HCEC 1CT (cell line): Measurements from ENCODE around the gene SCNN1A.
A peak's percentile ranks its signal among the peaks of the same experiment; 100 is the strongest.
"Not testable (repeated sequence)": the region's sequence is repeated elsewhere in the genome, so short reads cannot be mapped to it uniquely, and the experiment has no call there.

Source experiments
- DNase-seq: peaks from one replicate; pipeline ENCODE4 v3.0.0-alpha.2; 2017

SCNN1A gene

GRCh38 chr12:6346235-6346832, 29.0 kb downstream of the SCNN1A start:
- no peak for DNase-seq

- DNase-seq: peak; percentile 94
Measured at GRCh38 chr12:6345319-6346091, 29.9 kb downstream of the SCNN1A start.

GRCh38 chr12:6344101-6344660, 31.2 kb downstream of the SCNN1A start:
- not testable (repeated sequence) for DNase-seq

DNA sequence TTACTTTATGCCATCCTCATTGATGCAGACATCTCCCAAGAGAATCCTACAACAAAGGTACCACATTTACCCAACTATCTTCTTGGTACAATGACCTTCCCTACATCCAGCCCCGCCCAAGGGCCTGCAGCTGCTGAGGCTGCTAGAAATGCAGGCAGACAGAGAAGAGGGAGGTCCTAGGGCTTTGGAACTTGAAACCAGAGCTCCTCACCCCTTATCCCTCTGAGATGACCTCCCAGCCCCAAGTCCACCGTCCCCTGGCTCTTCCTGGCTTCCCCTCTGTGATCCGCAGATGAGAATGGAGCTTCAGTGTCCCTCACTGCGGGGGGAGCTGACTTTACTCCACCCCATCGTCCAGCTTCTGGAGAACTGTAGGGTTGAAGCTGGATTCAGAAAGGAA, 31.8 kb downstream of the SCNN1A start:
- DNase-seq: no peak

- DNase-seq: no peak
Measured at GRCh38 chr12:6342140-6342889, 33.0 kb downstream of the SCNN1A start.

- peak; percentile 83 for DNase-seq
Measured at GRCh38 chr12:6341417-6342139, 33.8 kb downstream of the SCNN1A start, which contains the start of gene TNFRSF1A. TNFRSF1A (minus strand) TSS chr12:6342076; CDS start chr12:6341814, 262 bp downstream.

DNA sequence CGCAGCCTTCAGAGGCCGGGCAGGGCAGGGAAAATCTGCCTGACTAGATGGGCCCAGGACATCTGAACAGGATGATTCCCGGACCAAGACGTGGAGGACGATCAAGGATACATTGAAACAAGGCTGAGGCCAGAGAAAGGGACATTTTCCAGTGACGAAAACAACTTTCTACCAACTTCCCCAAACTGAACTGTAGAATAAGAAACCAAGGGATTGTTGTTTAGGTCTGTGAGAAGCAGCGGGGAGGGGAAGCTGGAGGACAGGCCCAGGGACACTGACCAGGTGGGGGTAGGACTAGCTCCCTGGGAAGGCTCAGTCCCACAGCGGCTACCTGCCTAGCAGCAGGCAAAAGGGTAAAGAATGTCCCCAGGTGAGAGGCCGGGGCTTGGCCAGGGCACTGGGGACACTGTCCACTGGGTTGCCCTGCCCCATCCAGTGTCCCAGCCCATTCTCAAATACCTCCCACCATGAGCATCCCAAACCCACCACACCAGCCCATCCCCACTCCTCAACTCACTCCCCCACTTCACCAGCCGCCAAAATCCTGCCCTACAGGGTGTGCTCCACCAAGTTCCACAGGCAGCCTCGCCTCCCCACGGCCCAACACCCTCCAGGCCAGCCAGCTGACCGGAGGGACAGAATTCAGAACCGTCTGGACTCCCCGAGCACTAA, 34.5 kb downstream of the SCNN1A start:
- DNase-seq: no peak

GRCh38 chr12:6340032-6340638, 35.2 kb downstream of the SCNN1A start:
- peak; percentile 71 for DNase-seq

DNA sequence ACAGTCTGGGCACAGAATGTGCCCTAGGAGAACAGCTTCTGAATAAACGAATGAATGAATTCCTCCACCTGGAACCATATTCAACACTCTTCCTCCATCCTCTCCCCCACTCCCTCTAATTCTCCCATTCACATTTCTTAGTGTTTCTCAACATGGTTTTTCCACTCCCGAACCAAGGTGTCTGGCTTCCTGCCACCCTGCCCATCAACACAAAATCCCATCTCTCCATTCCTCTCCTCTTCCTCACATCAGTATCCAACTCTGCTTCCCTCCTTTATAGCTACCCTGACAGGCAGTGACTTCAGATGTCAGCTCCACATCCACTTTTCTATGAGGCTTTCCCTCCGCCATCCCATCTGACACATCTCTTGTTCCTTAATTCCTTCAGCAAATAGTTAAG, 36.4 kb downstream of the SCNN1A start:
- DNase-seq: no peak

DNA sequence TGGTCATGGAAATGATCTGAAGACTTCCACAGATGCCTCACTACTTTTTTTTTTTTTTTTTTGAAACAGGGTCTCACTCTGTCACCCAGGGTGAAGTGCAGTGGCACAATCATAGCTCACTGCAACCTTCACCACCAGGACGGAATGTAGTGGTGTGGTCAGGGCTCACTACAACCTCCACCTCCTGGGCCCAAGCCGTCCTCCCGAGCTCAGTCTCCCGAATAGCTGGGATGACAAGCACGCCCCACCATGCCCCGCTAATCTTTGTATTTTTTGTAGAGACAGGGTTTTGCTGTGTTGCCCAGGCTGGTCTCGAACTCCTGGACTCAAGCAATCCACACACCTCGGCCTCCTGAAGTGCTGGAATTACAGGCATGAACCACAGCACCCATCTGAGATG, 36.8 kb downstream of the SCNN1A start:
- not testable (repeated sequence) for DNase-seq

DNA sequence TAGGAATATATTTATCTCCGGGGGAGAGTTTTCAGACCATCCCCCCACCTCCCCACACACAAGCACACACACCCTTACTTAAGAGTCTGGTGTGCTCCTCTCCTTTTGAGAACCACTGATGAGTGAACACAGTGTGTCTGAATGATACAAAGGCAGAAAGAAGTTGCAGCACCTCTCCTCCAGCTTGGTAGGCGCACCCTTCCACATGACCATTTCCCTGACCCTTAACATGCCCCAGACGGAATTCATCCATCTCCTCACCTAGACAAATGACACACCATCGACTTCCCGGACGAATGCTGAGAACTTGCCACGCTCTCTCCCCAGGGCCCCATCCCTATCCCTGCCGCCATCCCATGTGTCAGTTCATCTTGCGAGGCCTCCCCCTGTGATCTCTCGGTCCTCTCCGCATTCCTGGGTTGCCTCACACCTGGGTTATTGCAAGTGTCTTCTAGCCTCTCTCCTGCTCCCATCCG, 37.4 kb downstream of the SCNN1A start:
- DNase-seq: peak; percentile 42

DNA sequence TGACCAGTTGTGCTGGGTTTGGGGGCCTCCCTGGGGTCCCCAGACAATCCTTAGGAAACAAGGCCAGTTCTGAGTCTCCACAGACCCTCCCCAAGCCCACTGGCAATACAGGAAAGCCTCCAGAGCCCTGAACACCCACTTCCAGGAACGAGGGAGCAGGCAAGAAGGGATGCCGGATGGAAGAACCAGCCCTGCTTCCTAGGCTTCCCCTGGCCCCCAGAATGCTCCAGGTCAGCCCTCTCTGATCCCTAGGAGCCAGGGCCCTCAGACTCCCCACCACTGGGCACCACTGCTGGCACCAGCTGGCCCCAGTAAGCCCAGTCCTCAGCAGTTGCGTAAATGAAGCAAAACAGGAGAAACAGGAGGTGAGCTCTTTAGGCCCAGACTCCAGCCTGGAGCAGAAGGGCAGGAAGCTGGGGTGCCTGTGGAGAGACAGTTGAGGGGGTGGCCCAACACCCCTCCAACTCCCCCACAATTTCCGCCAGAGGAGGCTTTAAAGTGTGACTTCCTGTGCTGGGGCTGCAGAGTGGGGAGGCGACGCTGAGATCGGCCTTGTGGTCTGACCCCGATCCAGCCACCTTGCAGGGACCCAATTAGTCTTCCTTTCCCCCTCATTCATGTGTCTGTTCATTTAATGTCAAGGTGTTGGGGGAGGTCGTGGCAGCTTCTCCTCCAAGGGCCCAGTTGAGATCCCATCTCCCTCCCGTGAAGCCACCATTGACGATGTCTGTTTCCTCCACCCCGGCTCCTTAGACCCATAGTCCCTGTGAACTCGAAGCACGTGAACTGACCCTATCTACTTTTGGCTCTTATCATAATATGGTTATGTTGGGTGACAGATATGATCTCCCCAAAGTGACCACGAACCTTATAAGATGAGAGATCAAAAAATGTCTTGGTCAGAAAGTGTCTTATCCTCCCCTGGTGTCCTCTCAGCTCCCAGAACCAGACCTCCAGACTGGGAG, 38.2 kb downstream of the SCNN1A start:
- DNase-seq: peak; percentile 49

- peak; percentile 100 for DNase-seq
Measured at GRCh38 chr12:6336079-6336888, 39.1 kb downstream of the SCNN1A start.

- DNase-seq: peak; percentile 94
Measured at GRCh38 chr12:6335451-6336078, 39.8 kb downstream of the SCNN1A start.

GRCh38 chr12:6334940-6335450, 40.4 kb downstream of the SCNN1A start:
- DNase-seq: peak; percentile 11

DNA sequence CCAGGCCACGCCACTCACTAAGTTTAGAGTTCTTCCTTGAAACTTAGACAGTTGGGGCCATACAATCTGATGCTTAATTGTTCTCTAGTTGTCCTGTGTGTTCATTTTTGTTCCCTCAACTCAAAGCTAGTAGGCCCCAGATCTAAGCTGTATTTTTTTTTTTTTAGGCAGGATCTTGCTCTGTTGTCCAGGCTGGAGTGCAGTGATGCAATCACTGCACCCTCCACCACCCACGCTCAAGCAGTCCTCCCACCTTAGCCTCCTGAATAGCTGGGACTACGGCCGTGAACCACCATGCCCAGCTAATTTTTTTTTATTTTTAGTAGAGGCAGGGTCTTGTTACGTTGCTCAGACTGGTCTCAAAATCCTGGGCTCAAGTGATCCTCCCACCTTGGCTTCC, 41.0 kb downstream of the SCNN1A start:
- DNase-seq: no peak

DNA sequence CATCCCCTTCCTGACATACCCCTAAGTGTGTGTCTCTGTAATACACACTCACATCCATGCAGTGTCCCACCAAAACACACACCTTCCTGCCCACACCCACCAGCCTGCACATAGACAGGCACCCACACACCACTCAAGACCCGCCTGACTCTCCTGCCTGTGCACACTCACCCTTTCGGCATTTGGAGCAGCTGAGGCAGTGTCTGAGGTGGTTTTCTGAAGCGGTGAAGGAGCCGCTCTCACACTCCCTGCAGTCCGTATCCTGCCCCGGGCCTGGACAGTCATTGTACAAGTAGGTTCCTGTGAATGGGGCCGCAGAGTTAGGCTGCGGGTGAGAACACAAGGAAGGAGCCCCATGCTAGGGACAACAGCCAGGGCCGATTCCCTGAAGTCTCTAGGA, 41.8 kb downstream of the SCNN1A start:
- peak; percentile 83 for DNase-seq

GRCh38 chr12:6333029-6333428, 42.3 kb downstream of the SCNN1A start:
- no peak for DNase-seq

DNA sequence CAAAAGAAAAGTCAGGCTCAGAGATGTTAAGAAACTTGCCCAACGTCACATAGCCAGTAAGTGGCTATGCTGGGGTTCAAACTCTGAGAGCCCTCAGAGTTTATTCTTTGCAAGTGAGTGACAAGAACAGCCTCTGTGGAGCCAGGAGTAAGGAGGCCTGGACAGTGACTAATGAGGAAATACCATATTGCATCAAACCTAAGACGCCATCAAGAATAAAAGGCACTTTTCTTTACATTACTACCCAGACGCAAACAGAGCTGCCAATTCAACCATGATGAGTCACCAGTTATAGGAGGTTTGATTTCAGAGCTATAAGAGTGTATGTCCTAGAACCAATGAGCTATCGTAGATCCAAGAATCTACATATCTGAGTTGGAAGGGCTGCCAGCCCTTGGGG, 42.9 kb downstream of the SCNN1A start:
- peak; percentile 87 for DNase-seq
